H1 (cell line): ENCODE results near the gene ENO2. TPM values are rescaled to one million over a fixed set of nuclear protein-coding genes. Genes with fewer than 3 reads are reported as not detected.

ENCODE experiments used
- CHD2 ChIP-seq: IDR thresholded peaks from 2 replicates; pipeline ENCODE4 v1.6.1; 2012; ENCODE audit warnings: low read length, improper control_type of control experiment
- CHD7 ChIP-seq: fragments of 300-600 bp; sonication (generic); IDR thresholded peaks from 2 replicates; pipeline ENCODE4 v1.7.1; 2012; ENCODE audit warnings: low read length, moderate library complexity, mild to moderate bottlenecking, inconsistent platforms; ENCODE audit not compliant: insufficient replicate concordance
- CTBP2 ChIP-seq: IDR thresholded peaks from 2 replicates; pipeline ENCODE4 v1.7.0; 2011; ENCODE audit warnings: borderline replicate concordance, mild to moderate bottlenecking, moderate library complexity, mixed read lengths, low read length; ENCODE audit not compliant: insufficient read depth, insufficient read length
- FOSL1 ChIP-seq: IDR thresholded peaks from 2 replicates; pipeline ENCODE4 v1.6.1; 2011; ENCODE audit warnings: mild to moderate bottlenecking, low read depth, low read length, moderate library complexity; ENCODE audit not compliant: insufficient read depth
- JUND ChIP-seq: IDR thresholded peaks from 2 replicates; pipeline ENCODE4 v1.6.1; 2011; ENCODE audit warnings: mild to moderate bottlenecking, improper control_type of control experiment, low read length
- TAF7 ChIP-seq: optimal IDR thresholded peaks from 2 replicates; pipeline ENCODE3; 2011; ENCODE audit warnings: low read depth, mild to moderate bottlenecking, inconsistent platforms, low read length, moderate library complexity, borderline replicate concordance
- TCF12 ChIP-seq: IDR thresholded peaks from 2 replicates; pipeline ENCODE4 v1.6.1; 2011; ENCODE audit warnings: low read depth, mild to moderate bottlenecking, low read length
- TEAD4 ChIP-seq: IDR thresholded peaks from 2 replicates; pipeline ENCODE4 v1.6.1; 2012; ENCODE audit warnings: low read depth, low read length, inconsistent platforms, mixed read lengths
- USF2 ChIP-seq: IDR thresholded peaks from 2 replicates; pipeline ENCODE4 v1.6.1; 2011; ENCODE audit warnings: low read length, improper control_type of control experiment
- polyA plus RNA-seq, 7 experiments: library from polyadenylated mRNA; depleted of rRNA in 3 of 7; stranded (reverse) in 5 of 7; unstranded in 2 of 7; fragments of >200 nt in 5 of 7; fragments of 200-250 nt in 2 of 7; gene quantifications; 1 replicate in 5 of 7; 2 replicates in 1 of 7; 4 replicates in 1 of 7; pipeline versions ENCODE4 v1.2.1 to v1.2.3, GENCODE V29; 2011 to 2013; ENCODE audit warnings: missing spikeins in 2 of 7, mixed read lengths in 2 of 7
- total RNA-seq: library from RNA; stranded (reverse); fragmentation: NEBNext Ultra II Directional; extraction: Animal tissue kit (Norgen Biotek cat#: 25700); gene quantifications from 2 replicates; pipeline ENCODE4 v1.2.1, GENCODE V29; 2021

The ENO2 gene
- total and polyA plus RNA-seq, 2 of the 8 experiments (the other 6 are each of a cell fraction or from before 2014, with no cell fraction given) = 92.4 to 102 TPM

- TF ChIP-seq TAF7 = no peak
- TF ChIP-seq CTBP2 = no peak
- no peak for TF ChIP-seq JUND
- no peak for TF ChIP-seq CHD7
- no peak for TF ChIP-seq TEAD4
- no peak for TF ChIP-seq CHD2
- no peak for TF ChIP-seq TCF12
- no peak for TF ChIP-seq FOSL1
- no peak for TF ChIP-seq USF2
These were observed 8.8 kb downstream of the ENO2 start (continued) for GRCh38 chr12:6923003-6923732.
